GM23248 (cell line): ENCODE results near the gene ZHX3.

Experiments
- EZH2 ChIP-seq: fragments of 200-600 bp; sonication (generic); IDR thresholded peaks from 2 replicates; pipeline ENCODE4 v1.6.1; 2018; ENCODE audit warnings: antibody characterized with exemption, mild to moderate bottlenecking; ENCODE audit not compliant: insufficient read depth, poor library complexity, severe bottlenecking
- EZH2phosphoT487 ChIP-seq: fragments of 200-600 bp; sonication (generic); IDR thresholded peaks from 2 replicates; pipeline ENCODE4 v1.6.1; 2018; ENCODE audit warnings: antibody characterized with exemption, moderate library complexity, mild to moderate bottlenecking, low read depth; ENCODE audit not compliant: insufficient read depth

GRCh38 chr20:41224281-41224680, 93.2 kb downstream of the ZHX3 start:
- TF ChIP-seq EZH2 = no peak
- TF ChIP-seq EZH2phosphoT487 = no peak
